Left renal cortex interstitium (tissue), 4 donors: Measurements from ENCODE around the gene MCF2L. TPM values are rescaled to one million over a fixed set of nuclear protein-coding genes. Genes with fewer than 3 reads are reported as not detected.
"Not testable (repeated sequence)": the region's sequence is repeated elsewhere in the genome, so short reads cannot be mapped to it uniquely, and the experiment has no call there.

ENCODE experiments used
- DNase-seq, 4 donors: peaks; one replicate each; pipeline ENCODE4 v3.0.0-alpha.2; 2013; ENCODE audit warnings: low read depth in 4 of 4, low spot score in 2 of 4, missing footprints in 1 of 4
- polyA plus RNA-seq, 4 donors: library from polyadenylated mRNA; unstranded; fragments of 120-200 nt; gene quantifications; one replicate each; pipeline ENCODE4 v1.2.1, GENCODE V29; 2013; ENCODE audit not compliant: insufficient read length in 4 of 4

MCF2L gene
- 10 to 100 TPM; 23.3 to 45.1 (median 38.1) TPM for polyA plus RNA-seq

DNA sequence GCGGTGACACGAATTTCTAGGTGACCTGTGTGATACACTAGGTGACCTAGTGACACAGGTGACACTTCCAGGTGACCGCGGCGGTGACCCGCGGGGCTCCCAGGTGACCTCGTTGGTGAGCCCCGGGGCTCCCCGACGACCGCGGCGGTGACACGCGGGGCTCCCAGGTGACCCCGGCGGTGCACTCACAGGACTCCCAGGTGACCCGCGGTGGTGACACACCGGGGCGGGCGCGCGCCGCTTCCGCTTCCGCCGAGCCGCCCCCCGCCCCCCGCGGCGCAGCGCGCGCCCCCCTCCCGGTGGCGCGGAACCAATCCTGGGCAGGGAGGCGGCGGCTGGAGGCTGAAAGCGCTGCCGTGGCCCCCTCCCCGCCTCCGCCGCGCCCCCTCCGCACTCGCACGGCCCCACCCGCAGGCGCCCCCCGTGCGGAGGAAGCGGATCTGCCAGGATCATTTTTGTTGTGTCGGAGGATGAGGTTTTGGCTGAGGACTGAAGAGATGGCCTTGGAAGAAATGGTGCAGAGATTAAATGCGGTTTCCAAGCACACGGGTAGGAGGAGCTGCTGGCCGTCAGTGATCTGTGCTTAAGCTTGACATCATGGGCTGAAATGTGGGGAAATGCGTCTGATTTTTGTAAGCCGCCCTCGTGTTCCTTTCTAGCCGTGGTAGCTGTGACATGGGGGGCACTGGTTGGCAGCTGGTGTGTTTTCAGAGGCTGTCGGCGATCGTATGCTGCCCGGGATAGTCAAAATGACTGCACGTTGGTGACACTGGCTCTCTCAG is at the start of gene MCF2L:
Gene MCF2L, plus strand, starts transcription at position 305 of the 782 bp plus-strand sequence. Its CDS starts 166 bp downstream, at position 471.
- no peak for DNase-seq

- no peak for DNase-seq
These were observed 45.1 kb upstream of the MCF2L start for GRCh38 chr13:112923962-112924361.

DNA sequence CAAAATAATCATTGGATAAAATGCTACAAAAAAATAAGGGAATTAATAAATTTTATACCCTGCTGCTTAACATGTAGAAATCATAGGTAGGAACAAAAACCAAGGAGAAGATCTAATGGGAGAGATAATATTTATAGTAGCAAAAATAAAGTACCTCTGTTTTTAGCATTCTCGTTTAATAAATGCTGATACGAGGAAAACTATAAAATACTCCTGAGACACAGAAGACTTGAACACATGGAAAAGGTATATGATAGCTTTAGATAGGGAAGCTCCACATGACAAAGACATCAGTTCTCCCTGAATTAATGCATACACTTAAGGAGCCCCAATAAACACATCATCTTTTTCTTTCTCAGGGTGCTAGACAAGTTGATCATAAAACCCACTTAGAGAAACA is 44.6 kb upstream of the MCF2L start:
- DNase-seq: no peak

DNA sequence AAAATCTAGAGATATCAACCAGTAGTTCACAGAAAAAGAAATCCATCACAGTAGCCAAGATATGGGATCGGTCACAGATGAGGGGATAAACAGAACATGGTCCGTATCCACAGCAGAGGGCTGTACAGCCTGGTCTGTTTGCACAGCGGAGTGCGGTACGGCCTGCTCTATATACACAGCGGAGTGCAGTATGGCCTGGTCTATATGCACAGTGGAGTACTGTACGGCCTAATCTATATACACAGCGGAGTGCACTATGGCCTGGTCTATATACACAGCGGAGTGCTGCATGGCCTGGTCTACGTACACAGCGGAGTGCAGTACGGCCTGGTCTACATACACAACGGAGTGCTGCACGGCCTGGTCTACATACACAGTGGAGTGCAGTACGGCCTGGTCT is 43.0 kb upstream of the MCF2L start:
- DNase-seq: no peak

- no peak for DNase-seq
These were observed 42.0 kb upstream of the MCF2L start for GRCh38 chr13:112926993-112927392.

DNA sequence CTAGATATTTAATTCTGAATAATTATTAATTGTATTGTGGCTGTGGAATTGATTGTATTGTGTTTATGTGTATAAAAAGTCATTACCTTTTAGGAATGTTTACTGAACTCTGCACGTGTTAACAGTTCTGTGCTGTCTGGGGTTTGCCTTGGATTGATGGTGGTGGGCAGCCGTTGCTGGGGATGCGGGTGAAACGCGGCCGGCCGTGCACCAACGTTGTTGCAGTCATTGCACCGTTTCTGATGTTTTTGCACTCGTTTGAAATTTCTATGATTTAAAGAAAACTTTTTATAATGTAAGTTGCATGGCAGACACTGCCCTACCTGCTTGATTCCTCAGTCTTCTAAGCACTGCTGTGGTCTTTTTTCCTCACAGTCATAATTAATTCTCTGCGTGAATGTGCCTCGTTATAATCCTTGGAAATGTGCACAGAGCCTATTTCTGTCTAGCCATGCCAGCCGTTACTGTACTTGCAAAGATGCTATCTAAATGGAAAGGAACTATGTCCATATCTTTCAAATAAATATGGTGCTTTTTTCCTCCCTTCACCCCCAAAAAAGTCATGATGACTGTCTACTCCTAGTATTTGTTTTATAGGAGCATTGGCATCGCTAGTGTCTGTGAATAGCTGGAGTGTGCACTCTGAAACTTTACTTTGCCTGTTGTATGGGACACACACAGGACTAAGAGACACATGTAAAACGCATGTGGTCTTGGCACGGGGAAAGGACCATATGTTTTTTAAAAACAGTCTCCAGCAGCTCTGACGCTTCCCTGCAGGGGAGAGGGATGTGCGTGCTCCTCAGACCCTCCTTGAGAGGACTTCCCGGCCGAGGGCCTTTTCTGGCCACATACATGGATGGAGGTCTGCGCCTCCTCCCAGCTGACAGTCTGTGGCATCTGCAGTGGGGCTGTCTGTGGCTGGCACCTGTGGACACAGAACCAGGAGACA is 40.7 kb upstream of the MCF2L start:
- no peak for DNase-seq

GRCh38 chr13:112928972-112929782 is 39.8 kb upstream of the MCF2L start:
- DNase-seq: no peak

DNA sequence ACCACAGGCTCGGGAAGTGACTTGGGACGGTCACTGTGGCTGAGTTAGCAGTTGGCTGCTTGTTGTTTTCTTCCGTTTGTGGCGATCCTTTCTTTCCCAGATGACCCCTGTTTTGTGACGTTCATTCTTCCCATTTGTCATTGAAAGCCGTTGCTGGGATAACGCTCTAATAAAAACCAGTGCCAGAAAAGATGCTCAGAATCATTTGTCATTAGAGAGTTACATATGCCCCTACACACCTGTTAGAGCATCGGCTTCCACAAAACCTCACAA is 39.3 kb upstream of the MCF2L start:
- DNase-seq: no peak

DNA sequence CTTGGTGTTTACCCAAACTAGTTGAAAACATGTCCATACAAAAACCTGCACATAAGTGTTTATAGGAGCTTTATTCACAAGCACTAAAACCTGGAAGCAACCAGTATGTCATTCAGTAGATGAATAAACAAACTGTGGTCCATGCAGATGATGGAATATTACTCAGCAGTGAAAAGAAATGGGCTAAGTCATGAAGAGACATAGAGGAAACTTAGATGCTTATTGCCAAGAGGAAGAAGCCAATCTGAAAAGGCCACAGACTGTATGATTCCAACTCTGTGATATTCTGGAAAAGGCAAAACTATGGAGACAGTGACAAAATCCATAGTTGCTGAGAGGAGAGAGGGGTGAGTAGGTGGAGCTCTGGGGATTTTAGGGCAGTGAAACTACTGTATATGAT is 38.8 kb upstream of the MCF2L start:
- DNase-seq: no peak

- DNase-seq: no peak
These were observed 37.7 kb upstream of the MCF2L start for GRCh38 chr13:112931028-112931934.

DNA sequence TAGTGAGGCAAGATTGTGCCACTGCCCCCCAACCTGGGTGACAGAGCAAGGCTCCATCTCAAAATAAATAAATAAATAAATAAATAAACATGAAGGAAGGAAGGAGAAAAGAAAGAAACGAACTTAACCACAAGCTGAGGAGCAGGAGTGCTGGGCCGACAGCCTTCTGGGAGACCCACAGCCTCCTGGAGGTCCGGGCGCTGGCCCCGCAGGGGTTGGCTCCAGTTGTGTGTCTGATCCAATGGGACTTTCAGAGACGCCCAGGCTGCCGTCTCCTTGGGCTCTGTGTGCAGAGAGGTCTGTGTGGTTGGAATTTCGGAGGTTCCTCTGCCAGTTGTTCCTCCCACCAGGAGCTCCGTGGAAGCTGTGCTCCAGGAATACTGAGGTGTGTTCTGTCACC is 36.0 kb upstream of the MCF2L start:
- no peak for DNase-seq

DNA sequence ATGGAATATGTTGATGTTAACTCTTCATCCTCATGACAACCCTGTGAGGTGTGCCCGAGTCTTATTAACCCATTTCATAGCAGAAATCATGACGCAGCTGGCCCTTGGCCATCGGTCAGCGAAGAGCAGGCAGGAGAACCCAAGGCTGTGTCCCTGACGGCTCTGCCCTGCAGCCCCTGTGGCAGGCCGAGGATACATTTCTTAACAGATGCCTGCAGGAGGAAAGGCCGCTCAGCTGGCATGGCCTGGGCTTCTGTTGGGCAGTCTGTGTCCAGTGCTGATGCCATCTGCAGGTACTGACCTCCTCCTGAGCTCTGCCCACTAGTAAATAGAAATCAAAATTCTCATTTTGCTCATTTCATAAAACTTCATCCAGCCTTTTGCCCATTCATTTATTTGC is 35.4 kb upstream of the MCF2L start:
- DNase-seq: no peak

DNA sequence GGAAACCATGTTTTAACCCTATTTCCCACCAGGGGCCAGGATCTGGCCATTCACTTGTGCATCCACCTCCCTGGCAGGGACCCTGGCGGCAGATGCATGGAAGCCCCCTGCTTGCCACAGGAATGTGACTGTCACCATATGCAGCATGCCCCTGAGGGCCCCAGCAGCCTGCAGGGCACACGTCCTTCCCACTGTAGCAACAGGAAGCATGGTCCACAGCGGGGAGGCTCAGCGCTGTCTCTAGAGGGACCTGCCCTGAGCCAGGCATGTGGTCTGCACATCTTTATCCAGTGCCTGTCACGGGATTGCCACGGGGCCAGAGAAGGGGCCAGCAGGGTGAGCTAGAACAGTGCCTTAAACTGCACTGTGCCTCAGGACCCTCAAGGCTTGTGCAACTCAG is 34.9 kb upstream of the MCF2L start:
- no peak for DNase-seq

DNA sequence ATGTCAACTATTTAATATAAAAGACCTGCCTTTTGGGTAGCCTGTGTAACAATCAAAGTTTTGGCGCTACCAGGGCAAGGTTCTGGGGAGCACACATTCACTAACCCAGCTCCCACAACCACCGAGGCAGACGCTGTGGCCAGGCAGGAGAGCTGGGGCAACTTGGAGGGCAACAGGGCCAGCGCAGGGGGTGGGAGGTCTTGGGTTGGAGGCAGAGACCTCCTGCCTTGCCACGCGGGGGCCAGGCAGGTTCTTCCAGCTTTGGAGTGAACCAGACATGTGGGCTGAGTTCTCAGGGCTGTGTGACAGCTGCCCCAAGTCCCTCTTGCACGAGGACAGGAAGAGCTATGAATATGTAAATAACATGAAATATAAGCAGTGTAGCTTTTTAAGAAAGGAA is 30.3 kb upstream of the MCF2L start:
- no peak for DNase-seq

DNA sequence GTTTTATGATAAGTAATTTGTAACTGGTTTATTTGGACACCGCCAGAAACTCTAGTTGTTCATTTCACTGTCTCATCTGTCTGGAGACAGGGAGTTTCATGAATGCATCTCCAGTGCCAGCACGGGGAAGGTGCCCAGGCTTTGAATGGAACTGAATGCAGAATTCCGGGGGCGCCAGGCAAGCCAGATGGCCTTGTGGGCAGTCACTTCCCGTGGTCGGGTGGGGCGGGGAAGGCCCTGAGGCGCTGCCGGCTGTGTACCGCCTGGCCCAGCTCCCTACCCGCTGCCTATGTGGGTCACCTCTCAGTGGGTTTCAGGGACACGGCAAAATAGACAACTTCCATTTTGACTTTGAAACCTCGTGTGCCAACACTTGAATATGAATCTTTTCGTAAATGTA is 28.8 kb upstream of the MCF2L start:
- no peak for DNase-seq

GRCh38 chr13:112941349-112941748 is 27.7 kb upstream of the MCF2L start:
- no peak for DNase-seq

DNA sequence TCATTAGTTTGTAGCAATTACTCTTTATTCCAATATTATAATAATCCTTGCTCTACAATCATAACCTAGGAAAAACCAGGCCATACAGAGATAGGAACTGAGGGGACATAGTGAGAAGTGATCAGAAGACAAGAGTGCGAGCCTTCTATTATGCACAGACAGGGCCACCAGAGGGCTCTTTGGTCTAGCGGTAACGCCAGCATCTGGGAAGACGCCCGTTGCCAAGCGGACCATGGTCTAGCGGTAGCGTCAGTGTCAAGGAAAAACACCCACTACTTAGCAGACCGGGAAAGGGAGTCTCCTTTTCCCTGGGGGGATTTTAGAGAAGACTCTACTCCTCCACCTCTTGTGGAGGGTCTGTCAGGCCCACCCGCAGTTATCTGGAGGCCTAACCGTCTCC is 27.2 kb upstream of the MCF2L start:
- DNase-seq: not testable (repeated sequence)

DNA sequence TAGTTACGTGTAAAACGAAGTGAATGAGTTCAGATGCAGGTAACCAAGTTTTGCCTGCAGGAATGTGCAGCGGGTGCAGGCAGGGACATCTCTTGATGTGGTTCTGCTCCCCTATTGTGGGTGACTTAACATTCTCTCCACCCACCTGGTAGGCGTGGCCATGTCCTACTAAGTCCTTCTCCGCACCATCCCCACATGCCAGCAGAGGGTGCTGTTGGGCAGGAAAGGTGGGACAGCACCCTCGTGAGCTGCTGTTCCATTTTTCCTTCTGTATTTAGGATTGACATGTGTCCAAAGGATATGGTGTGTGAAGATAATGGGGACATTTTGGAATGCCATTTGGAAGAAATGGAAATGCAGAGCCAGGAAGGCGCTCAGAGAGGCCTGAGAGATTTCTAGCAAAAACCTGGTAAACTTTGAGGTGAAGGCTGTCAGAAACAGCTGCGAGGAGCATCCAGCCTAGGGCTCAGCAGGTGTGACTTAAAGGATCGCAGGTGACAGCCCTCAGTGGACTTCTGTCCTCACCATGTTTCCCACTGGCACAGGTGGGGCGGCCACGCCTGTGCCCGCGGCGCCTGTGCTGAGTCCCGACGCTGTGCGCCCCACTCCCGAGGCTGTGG is 26.2 kb upstream of the MCF2L start:
- peak; percentile 89 to 98 (median 93) for DNase-seq

DNA sequence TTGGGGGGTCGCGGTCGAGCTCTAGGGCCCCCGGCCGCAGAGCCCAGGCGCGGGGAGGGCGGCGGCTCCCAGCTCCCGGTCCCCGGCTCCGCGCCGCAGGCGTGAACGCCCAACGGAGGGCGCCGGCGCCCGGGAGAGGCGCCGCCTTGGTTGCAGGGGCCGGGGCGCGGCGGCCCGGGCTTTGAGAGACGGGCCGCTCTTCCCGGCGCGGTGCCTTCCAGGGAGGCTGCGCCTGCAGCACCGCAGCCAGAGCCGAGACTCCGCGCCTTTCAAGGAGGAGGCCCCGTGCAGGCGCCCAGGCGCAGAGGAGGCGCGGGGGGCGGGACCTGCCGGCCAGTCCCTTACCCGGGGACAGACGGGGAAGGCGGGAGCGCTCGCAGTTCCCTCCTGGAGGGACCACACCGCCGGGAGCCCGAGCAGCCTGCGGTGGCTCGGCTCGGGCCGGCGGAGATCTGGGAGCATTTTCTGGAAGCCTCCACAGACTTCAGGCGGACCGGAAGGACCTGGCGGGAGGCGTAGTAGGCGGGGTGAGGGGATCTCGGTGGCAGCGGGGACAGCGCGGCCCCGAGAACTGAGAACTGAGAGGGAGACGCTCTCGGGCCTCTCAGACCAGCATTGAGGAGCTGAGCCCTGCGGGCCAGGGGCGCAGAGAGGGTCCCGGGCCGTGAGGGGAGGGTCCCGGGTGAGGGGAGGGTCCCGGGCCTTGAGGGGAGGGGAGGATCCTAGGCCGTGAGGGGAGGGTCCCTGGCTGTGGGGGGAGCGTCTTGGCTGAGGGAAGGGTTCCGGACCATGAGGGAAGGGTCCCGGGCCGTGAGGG is 25.5 kb upstream of the MCF2L start:
- no peak for DNase-seq
